ENCODE results near the gene EFTUD2. TPM values are rescaled to one million over a fixed set of nuclear protein-coding genes. Genes with fewer than 3 reads are reported as not detected.

The EFTUD2 gene
- total RNA-seq, 1 donor from 2014 or later = 102 TPM

GRCh38 chr17:44832805-44833204 is 66.4 kb downstream of the EFTUD2 start:
- TF ChIP-seq CTCF (IDR thresholded peaks at IDR 0.05; ENCODE audit: partially characterized antibody, unreplicated experiment) = no peak
- Mint-ChIP-seq H3K27ac (ENCODE audit: unreplicated experiment) (no peak overlapping the region), H3K4me1 (ENCODE audit: low read depth, unreplicated experiment) (no peaks in the 10 kb centered on the region), H3K4me3 (ENCODE audit: unreplicated experiment) (no peak overlapping the region), H3K36me3 (ENCODE audit: unreplicated experiment) (no peaks in the 10 kb centered on the region), H3K9me3 (ENCODE audit: unreplicated experiment) (peaks cover 9% of the 10 kb centered on the region), H3K27me3 (ENCODE audit: unreplicated experiment) (peaks cover 16% of the 10 kb centered on the region)
- DNase-seq = no peak

- Mint-ChIP-seq H3K27ac (ENCODE audit: unreplicated experiment) (no peak overlapping the region), H3K4me1 (ENCODE audit: low read depth, unreplicated experiment) (no peaks in the 10 kb centered on the region), H3K9me3 (ENCODE audit: unreplicated experiment) (peaks cover 9% of the 10 kb centered on the region), H3K36me3 (ENCODE audit: unreplicated experiment) (no peaks in the 10 kb centered on the region), H3K4me3 (ENCODE audit: unreplicated experiment) (no peak overlapping the region), H3K27me3 (ENCODE audit: unreplicated experiment) (peaks cover 17% of the 10 kb centered on the region)
- DNase-seq = no peak
- no peak for TF ChIP-seq CTCF (IDR thresholded peaks at IDR 0.05; ENCODE audit: partially characterized antibody, unreplicated experiment)
These were observed 67.9 kb downstream of the EFTUD2 start for GRCh38 chr17:44831371-44831770.

- peak overlapping the region; percentile 17 for H3K27ac Mint-ChIP-seq (ENCODE audit: unreplicated experiment)
- no peak for DNase-seq
- H3K36me3 Mint-ChIP-seq (ENCODE audit: unreplicated experiment) = no peaks in the 10 kb centered on the region
These were observed 68.6 kb downstream of the EFTUD2 start for GRCh38 chr17:44830359-44831288.

GRCh38 chr17:44829523-44830358 is 69.5 kb downstream of the EFTUD2 start, which contains the start of gene GJC1:
Gene GJC1, minus strand, starts transcription at chr17:44830287. Its CDS starts 24,470 bp downstream, at chr17:44805817.
- TF ChIP-seq CTCF (IDR thresholded peaks at IDR 0.05; ENCODE audit: partially characterized antibody, unreplicated experiment) = no peak
- peak within 1 kb of the TSS; percentile 94 for H3K27ac Mint-ChIP-seq (ENCODE audit: unreplicated experiment)
- no peaks in the 10 kb centered on the region for H3K36me3 Mint-ChIP-seq (ENCODE audit: unreplicated experiment)
- DNase-seq = peak; percentile 74
- peak within 1 kb of the TSS; percentile 96 for H3K4me3 Mint-ChIP-seq (ENCODE audit: unreplicated experiment)
- no peaks in the 10 kb centered on the region for H3K4me1 Mint-ChIP-seq (ENCODE audit: low read depth, unreplicated experiment)
- peaks cover 14% of the 10 kb centered on the region for H3K27me3 Mint-ChIP-seq (ENCODE audit: unreplicated experiment)
- peaks cover 9% of the 10 kb centered on the region for H3K9me3 Mint-ChIP-seq (ENCODE audit: unreplicated experiment)

More at GRCh38 chr17:44830359-44831288, 68.6 kb downstream of the EFTUD2 start:
- Mint-ChIP-seq H3K9me3 (ENCODE audit: unreplicated experiment) (peaks cover 9% of the 10 kb centered on the region), H3K4me1 (ENCODE audit: low read depth, unreplicated experiment) (no peaks in the 10 kb centered on the region), H3K27me3 (ENCODE audit: unreplicated experiment) (peaks cover 17% of the 10 kb centered on the region), H3K4me3 (ENCODE audit: unreplicated experiment) (peak overlapping the region; percentile 82)
- TF ChIP-seq CTCF (IDR thresholded peaks at IDR 0.05; ENCODE audit: partially characterized antibody, unreplicated experiment) = no peak
